Activated T-cell treated with anti-CD3 and anti-CD28 coated beads for 24 hours (primary cell): Measurements from ENCODE around the gene ZXDC.

Experiments used
- DNase-seq: peaks from one replicate; pipeline ENCODE4 v3.0.0-alpha.2; 2020; ENCODE audit warnings: low read depth

Gene ZXDC

GRCh38 chr3:126435456-126436315 lies 40.0 kb downstream of the ZXDC start:
- no peak for DNase-seq

GRCh38 chr3:126434931-126435411 lies 40.7 kb downstream of the ZXDC start:
- DNase-seq: no peak

GRCh38 chr3:126434264-126434590 lies 41.5 kb downstream of the ZXDC start:
- DNase-seq: no peak

GRCh38 chr3:126433496-126434263 lies 42.0 kb downstream of the ZXDC start:
- DNase-seq: no peak

- DNase-seq: no peak
These were observed 42.6 kb downstream of the ZXDC start for GRCh38 chr3:126433105-126433430.

- DNase-seq: no peak
These were observed 43.2 kb downstream of the ZXDC start for GRCh38 chr3:126432361-126433104.

- DNase-seq: no peak
These were observed 44.6 kb downstream of the ZXDC start for GRCh38 chr3:126431103-126431534.

GRCh38 chr3:126424751-126425150 lies 50.9 kb downstream of the ZXDC start:
- no peak for DNase-seq

- DNase-seq: no peak
These were observed 51.5 kb downstream of the ZXDC start for GRCh38 chr3:126424039-126424717.

GRCh38 chr3:126423191-126424038 lies 52.3 kb downstream of the ZXDC start:
- DNase-seq: no peak

- DNase-seq: no peak
These were observed 53.1 kb downstream of the ZXDC start for GRCh38 chr3:126422571-126423091.

- no peak for DNase-seq
These were observed 53.6 kb downstream of the ZXDC start for GRCh38 chr3:126422121-126422520.

GRCh38 chr3:126421573-126422119 lies 54.0 kb downstream of the ZXDC start:
- no peak for DNase-seq

- DNase-seq: no peak
These were observed 55.6 kb downstream of the ZXDC start for GRCh38 chr3:126419886-126420786.

- no peak for DNase-seq
These were observed 56.5 kb downstream of the ZXDC start for GRCh38 chr3:126419151-126419703.

- no peak for DNase-seq
These were observed 57.0 kb downstream of the ZXDC start for GRCh38 chr3:126418661-126419131.

GRCh38 chr3:126417981-126418530 lies 57.6 kb downstream of the ZXDC start:
- no peak for DNase-seq

- DNase-seq: no peak
These were observed 58.2 kb downstream of the ZXDC start for GRCh38 chr3:126417515-126417914.

- no peak for DNase-seq
These were observed 58.7 kb downstream of the ZXDC start for GRCh38 chr3:126416943-126417342.
